ENCODE measurements around the gene TPCN2.

TPCN2 gene

GRCh38 chr11:69058511-69059270 is 10.0 kb downstream of the TPCN2 start:
- no peak for DNase-seq (ENCODE audit: low read depth)

- DNase-seq (ENCODE audit: low read depth): no peak
Measured at GRCh38 chr11:69059429-69059828, 10.7 kb downstream of the TPCN2 start.

GRCh38 chr11:69059985-69060384 is 11.3 kb downstream of the TPCN2 start:
- DNase-seq (ENCODE audit: low read depth): no peak

- no peak for DNase-seq (ENCODE audit: low read depth)
Measured at GRCh38 chr11:69060806-69061712, 12.3 kb downstream of the TPCN2 start.

- no peak for DNase-seq (ENCODE audit: low read depth)
Measured at GRCh38 chr11:69061713-69062053, 13.0 kb downstream of the TPCN2 start.

- DNase-seq (ENCODE audit: low read depth): no peak
Measured at GRCh38 chr11:69062169-69062855, 13.6 kb downstream of the TPCN2 start.

GRCh38 chr11:69062873-69063651 is 14.3 kb downstream of the TPCN2 start:
- DNase-seq (ENCODE audit: low read depth): no peak

GRCh38 chr11:69063652-69064260 is 15.0 kb downstream of the TPCN2 start:
- no peak for DNase-seq (ENCODE audit: low read depth)

GRCh38 chr11:69064394-69064957 is 15.7 kb downstream of the TPCN2 start:
- no peak for DNase-seq (ENCODE audit: low read depth)

- DNase-seq (ENCODE audit: low read depth): no peak
Measured at GRCh38 chr11:69065147-69065710, 16.5 kb downstream of the TPCN2 start.

GRCh38 chr11:69066122-69067112 is 17.7 kb downstream of the TPCN2 start:
- DNase-seq (ENCODE audit: low read depth): no peak

GRCh38 chr11:69067200-69067599 is 18.5 kb downstream of the TPCN2 start:
- no peak for DNase-seq (ENCODE audit: low read depth)

- DNase-seq (ENCODE audit: low read depth): no peak
Measured at GRCh38 chr11:69071086-69071800, 22.5 kb downstream of the TPCN2 start.

GRCh38 chr11:69071956-69072355 is 23.2 kb downstream of the TPCN2 start:
- no peak for DNase-seq (ENCODE audit: low read depth)

- DNase-seq (ENCODE audit: low read depth): no peak
Measured at GRCh38 chr11:69073469-69073868, 24.7 kb downstream of the TPCN2 start.

GRCh38 chr11:69074375-69075140 is 25.8 kb downstream of the TPCN2 start:
- DNase-seq (ENCODE audit: low read depth): no peak

GRCh38 chr11:69075421-69076128 is 26.8 kb downstream of the TPCN2 start:
- DNase-seq (ENCODE audit: low read depth): peak; percentile 97

Data from HS-27A (cell line).